NT2/D1 (cell line): ENCODE results near the gene ENOX1.

ENCODE experiments used
- DNase-seq: peaks from one replicate; pipeline ENCODE4 v3.0.0-alpha.2; 2011; ENCODE audit warnings: low read depth, low spot score
- H3K27me3 ChIP-seq: 2 replicates; pipeline ENCODE4 v1.6.0; 2011; ENCODE audit warnings: mild to moderate bottlenecking; ENCODE audit not compliant: insufficient read length, insufficient read depth
- H3K36me3 ChIP-seq: 2 replicates; pipeline ENCODE4 v1.6.1; 2011; ENCODE audit warnings: mild to moderate bottlenecking, low read length, mixed read lengths; ENCODE audit not compliant: insufficient read depth, insufficient read length
- H3K4me1 ChIP-seq: 2 replicates; pipeline ENCODE4 v1.5.1; 2011; ENCODE audit not compliant: insufficient read depth, insufficient read length
- H3K4me3 ChIP-seq: 2 replicates; pipeline ENCODE4 v1.5.1; 2011; ENCODE audit warnings: low read depth; ENCODE audit not compliant: insufficient read length
- H3K9ac ChIP-seq: 2 replicates; pipeline ENCODE4 v1.6.0; 2011; ENCODE audit warnings: low read depth; ENCODE audit not compliant: insufficient read length
- H3K9me3 ChIP-seq: 2 replicates; pipeline ENCODE4 v1.5.1; 2011; ENCODE audit warnings: mild to moderate bottlenecking, low read length; ENCODE audit not compliant: insufficient read depth
- SUZ12 ChIP-seq: IDR thresholded peaks from 2 replicates; pipeline ENCODE4 v1.6.1; 2011; ENCODE audit not compliant: insufficient read length, insufficient read depth; ENCODE audit errors: extremely low read depth
- YY1 ChIP-seq: IDR thresholded peaks from 2 replicates; pipeline ENCODE4 v1.6.1; 2011; ENCODE audit not compliant: insufficient read length, insufficient read depth
- ZNF274 ChIP-seq: IDR thresholded peaks from 2 replicates; pipeline ENCODE4 v1.6.1; 2011; ENCODE audit warnings: mild to moderate bottlenecking, low read depth, low read length

The ENOX1 gene

DNA sequence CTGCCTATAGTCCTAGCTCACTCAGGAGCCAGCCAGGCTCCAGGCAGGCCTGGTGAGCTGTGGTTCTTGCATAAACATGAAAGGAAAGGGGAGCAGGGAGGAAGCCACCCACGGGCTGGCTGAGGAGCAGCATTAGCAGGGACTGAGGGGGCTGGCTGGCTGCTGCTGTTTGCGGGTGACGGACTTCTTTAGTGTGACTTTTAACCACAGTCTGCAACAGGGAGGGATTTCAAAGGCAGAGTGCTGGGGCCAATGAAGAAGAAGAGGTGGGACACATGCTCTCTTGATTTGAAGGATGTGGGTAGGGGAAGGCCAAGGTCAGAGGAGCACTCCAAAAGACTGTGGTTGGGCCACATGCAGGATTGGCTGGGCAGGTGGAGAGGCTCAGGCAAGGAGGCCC lies 540.4 kb downstream of the ENOX1 start:
- DNase-seq = no peak
- H3K36me3 ChIP-seq = no peaks in the 10 kb centered on the region
- no peak overlapping the region for H3K9ac ChIP-seq

DNA sequence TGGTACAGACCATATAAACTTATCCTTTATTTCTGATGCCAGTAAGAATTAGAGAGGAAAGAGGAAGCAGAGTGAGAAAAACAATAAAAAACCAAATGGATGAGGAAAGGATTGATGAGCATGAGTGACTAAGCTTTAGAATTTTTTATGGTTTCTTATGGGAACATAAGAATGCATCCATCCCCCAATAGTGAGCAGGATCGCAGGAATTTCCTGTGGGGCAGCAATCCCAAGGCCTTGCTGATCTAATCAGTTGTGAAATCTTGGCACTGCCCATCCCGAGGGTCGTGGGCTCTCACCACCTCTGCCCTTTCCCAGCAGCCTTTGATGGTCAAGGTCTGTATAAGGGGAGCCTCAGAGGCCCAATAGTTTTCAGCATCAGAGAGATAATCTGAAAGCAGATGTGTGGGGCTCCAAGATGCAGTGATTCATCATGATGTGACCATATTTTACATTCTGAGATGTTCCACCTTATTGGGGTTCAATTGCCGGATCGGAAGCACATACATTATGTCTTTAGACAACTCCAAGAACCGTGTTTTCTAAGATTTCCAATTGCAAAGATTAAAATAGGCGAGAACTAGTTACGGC lies 541.3 kb downstream of the ENOX1 start:
- no peaks in the 10 kb centered on the region for H3K9me3 ChIP-seq
- H3K27me3 ChIP-seq = no peaks in the 10 kb centered on the region
- DNase-seq = no peak
- H3K4me3 ChIP-seq = no peak overlapping the region
- H3K9ac ChIP-seq = no peak overlapping the region
- no peaks in the 10 kb centered on the region for H3K4me1 ChIP-seq
- H3K36me3 ChIP-seq = no peaks in the 10 kb centered on the region
- TF ChIP-seq ZNF274 (no peak), YY1 (no peak), SUZ12 (no peak)

More for the DNA sequence above, 540.4 kb downstream of the ENOX1 start:
- Histone ChIP-seq H3K4me1 (no peaks in the 10 kb centered on the region), H3K4me3 (no peak overlapping the region), H3K27me3 (no peaks in the 10 kb centered on the region), H3K9me3 (no peaks in the 10 kb centered on the region)
- TF ChIP-seq SUZ12 (no peak), ZNF274 (no peak), YY1 (no peak)

DNA sequence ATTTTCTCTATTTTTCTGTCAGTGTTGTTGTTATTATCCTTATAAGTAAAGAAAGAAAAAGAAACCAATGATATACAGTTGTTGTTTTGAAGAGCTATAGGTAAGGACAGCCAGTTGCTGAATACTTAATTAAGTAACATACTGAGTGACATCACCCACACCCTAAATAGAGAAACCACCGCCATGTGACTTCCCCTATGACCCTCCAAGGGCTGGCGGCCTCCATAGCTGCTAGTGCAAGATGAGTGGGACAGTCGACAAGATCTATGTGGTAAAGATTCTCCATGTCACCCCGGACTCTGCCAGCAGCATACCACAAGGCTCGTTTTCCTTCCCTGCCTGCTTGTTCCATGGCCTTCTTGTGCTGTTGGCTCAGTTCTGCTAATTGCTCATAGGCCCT lies 542.3 kb downstream of the ENOX1 start:
- no peak overlapping the region for H3K9ac ChIP-seq
- H3K4me3 ChIP-seq = no peak overlapping the region
- no peak for DNase-seq
- H3K4me1 ChIP-seq = no peaks in the 10 kb centered on the region
- no peaks in the 10 kb centered on the region for H3K36me3 ChIP-seq
- no peaks in the 10 kb centered on the region for H3K9me3 ChIP-seq
- H3K27me3 ChIP-seq = no peaks in the 10 kb centered on the region
- TF ChIP-seq YY1 = no peak
- no peak for TF ChIP-seq ZNF274
- TF ChIP-seq SUZ12 = no peak

DNA sequence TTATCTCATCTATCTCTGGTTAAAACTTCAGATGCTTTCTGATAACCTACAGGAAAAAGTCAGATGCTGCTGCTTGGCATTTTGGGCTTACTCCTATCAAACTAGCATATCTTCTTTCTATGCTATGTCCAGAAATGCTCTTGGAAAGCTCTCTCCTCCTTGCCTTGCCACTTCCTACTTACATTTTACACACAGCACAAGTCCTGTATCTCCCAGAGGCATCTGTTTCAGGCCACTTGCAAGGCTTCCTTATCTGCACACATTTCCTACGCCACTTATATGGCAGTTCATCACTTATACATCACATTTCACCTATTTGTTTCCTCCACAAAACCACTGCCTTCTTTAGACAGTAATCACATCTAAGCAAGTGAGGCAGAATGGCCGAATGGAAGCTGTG lies 543.1 kb downstream of the ENOX1 start:
- Histone ChIP-seq H3K4me3 (no peak overlapping the region), H3K36me3 (no peaks in the 10 kb centered on the region), H3K9me3 (no peaks in the 10 kb centered on the region), H3K4me1 (no peaks in the 10 kb centered on the region), H3K9ac (no peak overlapping the region), H3K27me3 (no peaks in the 10 kb centered on the region)
- TF ChIP-seq ZNF274 (no peak), YY1 (no peak), SUZ12 (no peak)
- no peak for DNase-seq

GRCh38 chr13:43242040-43242439 lies 544.7 kb downstream of the ENOX1 start:
- H3K36me3 ChIP-seq = no peaks in the 10 kb centered on the region
- no peak for DNase-seq
- no peak overlapping the region for H3K4me3 ChIP-seq
- H3K9me3 ChIP-seq = no peaks in the 10 kb centered on the region
- H3K4me1 ChIP-seq = no peaks in the 10 kb centered on the region
- no peak overlapping the region for H3K9ac ChIP-seq
- no peak for TF ChIP-seq ZNF274
- TF ChIP-seq YY1 = no peak
- TF ChIP-seq SUZ12 = no peak
- no peaks in the 10 kb centered on the region for H3K27me3 ChIP-seq

DNA sequence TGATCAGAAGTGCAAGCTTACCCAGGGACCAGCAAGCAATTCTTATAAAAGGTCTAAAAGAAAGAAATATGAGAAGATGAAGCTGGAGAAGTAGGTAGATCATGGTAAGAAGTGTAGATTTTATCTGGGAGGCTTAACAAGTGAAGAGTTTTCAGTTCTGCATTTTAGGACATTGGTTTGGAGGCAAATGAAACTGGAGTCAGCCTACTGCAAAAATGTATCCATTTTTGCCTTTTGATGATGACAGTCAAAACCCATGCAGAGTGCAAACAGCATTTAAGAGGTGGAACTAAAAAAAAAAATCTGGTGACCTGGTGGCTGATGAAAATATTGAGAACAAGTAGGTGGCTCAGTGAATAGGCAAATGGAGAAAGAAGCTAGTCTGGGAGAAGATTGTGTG lies 546.5 kb downstream of the ENOX1 start:
- Histone ChIP-seq H3K4me1 (no peaks in the 10 kb centered on the region), H3K9me3 (no peaks in the 10 kb centered on the region), H3K27me3 (no peaks in the 10 kb centered on the region), H3K4me3 (no peak overlapping the region), H3K36me3 (no peaks in the 10 kb centered on the region), H3K9ac (no peak overlapping the region)
- no peak for DNase-seq
- no peak for TF ChIP-seq SUZ12
- TF ChIP-seq YY1 = no peak
- no peak for TF ChIP-seq ZNF274

- no peak overlapping the region for H3K4me3 ChIP-seq
- H3K36me3 ChIP-seq = no peaks in the 10 kb centered on the region
- H3K9ac ChIP-seq = no peak overlapping the region
- DNase-seq = no peak
- H3K4me1 ChIP-seq = no peaks in the 10 kb centered on the region
- H3K9me3 ChIP-seq = no peaks in the 10 kb centered on the region
- TF ChIP-seq ZNF274 = no peak
- no peak for TF ChIP-seq YY1
- no peak for TF ChIP-seq SUZ12
- no peaks in the 10 kb centered on the region for H3K27me3 ChIP-seq
Observed at GRCh38 chr13:43239275-43239840, 547.4 kb downstream of the ENOX1 start.
